H1 (cell line): Measurements from ENCODE around the gene PTPRT. TPM values are rescaled to one million over a fixed set of nuclear protein-coding genes. Genes with fewer than 3 reads are reported as not detected.

ENCODE experiments used
- CTCF ChIA-PET: fragments of 300-600 bp; sonication (Branson Sonifier 250); formaldehyde crosslinking; loops from one replicate; lab custom pipeline; 2021; ENCODE audit not compliant: partially characterized antibody; lab: Charles Lee
- POLR2A ChIA-PET: fragments of 300-600 bp; sonication (Branson Sonifier 250); formaldehyde crosslinking; loops from one replicate; lab custom pipeline; 2021; ENCODE audit warnings: inconsistent platforms; ENCODE audit not compliant: partially characterized antibody; lab: Charles Lee
- DNase-seq, 2 experiments: peaks; one replicate each; pipeline versions ENCODE4 v3.0.0 to v3.0.0-alpha.2; 2010 to 2022; ENCODE audit warnings: low spot score in 2 of 2, low read depth in 1 of 2, mixed read lengths in 1 of 2
- FAIRE-seq: peaks from 2 replicates; lab custom pipeline; 2011; peaks lifted over from hg19 to GRCh38; lab: Jason Lieb, UNC
- H2AFZ ChIP-seq: 2 replicates; pipeline ENCODE4 v1.8.1; 2012; ENCODE audit warnings: low read length, inconsistent platforms
- H2AK5ac ChIP-seq: 2 replicates; pipeline ENCODE4 v1.6.1; 2013; ENCODE audit warnings: low read depth, low read length
- H2BK120ac ChIP-seq: replicated peaks from 2 replicates; pipeline ENCODE3; 2013; ENCODE audit warnings: low read depth, low read length, inconsistent platforms
- H2BK12ac ChIP-seq: 2 replicates; pipeline ENCODE4 v1.6.1; 2013; ENCODE audit warnings: low read depth, low read length
- H2BK15ac ChIP-seq: 2 replicates; pipeline ENCODE4 v1.6.1; 2013; ENCODE audit warnings: low read length
- H2BK20ac ChIP-seq: 2 replicates; pipeline ENCODE4 v1.6.1; 2013; ENCODE audit warnings: low read length
- H2BK5ac ChIP-seq: 2 replicates; pipeline ENCODE4 v1.6.1; 2013; ENCODE audit warnings: low read depth, low read length
- H3K14ac ChIP-seq: 2 replicates; pipeline ENCODE4 v1.6.1; 2013; ENCODE audit warnings: inconsistent platforms; ENCODE audit not compliant: insufficient read length
- H3K18ac ChIP-seq: 2 replicates; pipeline ENCODE4 v1.6.1; 2013; ENCODE audit warnings: low read length; ENCODE audit errors: extremely low read depth
- H3K23ac ChIP-seq: 2 replicates; pipeline ENCODE4 v1.6.1; 2013; ENCODE audit warnings: inconsistent platforms; ENCODE audit not compliant: insufficient read length
- H3K23me2 ChIP-seq: 2 replicates; pipeline ENCODE4 v1.6.1; 2013; ENCODE audit warnings: low read depth, low read length
- H3K27ac ChIP-seq: 2 replicates; pipeline ENCODE4 v1.6.1; 2011; ENCODE audit warnings: low read depth, low read length, inconsistent platforms
- H3K27me3 ChIP-seq, 4 experiments: replicated peaks in 1 of 4; 1 replicate in 1 of 4; 2 replicates in 3 of 4; pipeline versions ENCODE4 v1.6.1 to v1.8.1; 2011 to 2013; ENCODE audit warnings: low read length in 3 of 4, mild to moderate bottlenecking in 3 of 4, inconsistent platforms in 2 of 4, mixed read lengths in 2 of 4, moderate library complexity in 1 of 4; ENCODE audit not compliant: control insufficient read depth in 3 of 4, insufficient read depth in 3 of 4; ENCODE audit errors: extremely low read depth in 1 of 4
- H3K36me3 ChIP-seq, 4 experiments: 2 replicates each; pipeline versions ENCODE4 v1.6.1 to v1.8.1; 2011 to 2013; ENCODE audit warnings: mild to moderate bottlenecking in 4 of 4, low read length in 3 of 4, moderate library complexity in 2 of 4, control low read depth in 1 of 4, inconsistent platforms in 1 of 4; ENCODE audit not compliant: insufficient read depth in 4 of 4, control insufficient read depth in 2 of 4
- H3K4ac ChIP-seq: replicated peaks from 2 replicates; pipeline ENCODE3; 2013; ENCODE audit warnings: low read length, low read depth, mixed read lengths, inconsistent platforms; ENCODE audit not compliant: insufficient read length
- H3K4me1 ChIP-seq, 4 experiments: replicated peaks in 1 of 4; 1 replicate in 1 of 4; 2 replicates in 3 of 4; pipeline versions ENCODE4 v1.6.1 to v1.8.1; 2011 to 2013; ENCODE audit warnings: low read length in 3 of 4, inconsistent platforms in 2 of 4, mixed read lengths in 1 of 4; ENCODE audit not compliant: insufficient read depth in 4 of 4, control insufficient read depth in 3 of 4
- H3K4me2 ChIP-seq, 2 experiments: 2 replicates each; pipeline versions ENCODE4 v1.6.1 to v1.8.1; 2011 to 2013; ENCODE audit warnings: low read depth in 2 of 2, low read length in 2 of 2, control low read depth in 1 of 2, inconsistent platforms in 1 of 2, mild to moderate bottlenecking in 1 of 2; ENCODE audit not compliant: insufficient read depth in 1 of 2
- H3K4me3 ChIP-seq, 4 experiments: fragments of 200-600, 300-600 bp in 1 of 4; sonication (generic), shearing (Covaris generic), sonication (Bioruptor Twin) in 1 of 4; 2 replicates each; pipeline versions ENCODE4 v1.5.1 to v1.8.1; 2011 to 2016; ENCODE audit warnings: low read length in 4 of 4, low read depth in 3 of 4, control low read depth in 2 of 4, inconsistent platforms in 2 of 4, mild to moderate bottlenecking in 2 of 4, mixed read lengths in 1 of 4, moderate library complexity in 1 of 4; ENCODE audit not compliant: insufficient read depth in 2 of 4; ENCODE audit errors: extremely low read depth in 1 of 4
- H3K56ac ChIP-seq: replicated peaks from 2 replicates; pipeline ENCODE3; 2013; ENCODE audit warnings: low read depth, mild to moderate bottlenecking, mixed read lengths, low read length, inconsistent platforms; ENCODE audit not compliant: insufficient read length
- H3K79me1 ChIP-seq: 2 replicates; pipeline ENCODE4 v1.6.1; 2013; ENCODE audit warnings: low read depth, low read length, control low read depth
- H3K79me2 ChIP-seq, 2 experiments: 2 replicates each; pipeline versions ENCODE4 v1.6.1 to v1.8.1; 2012 to 2013; ENCODE audit warnings: low read length in 2 of 2, mild to moderate bottlenecking in 2 of 2, inconsistent platforms in 1 of 2; ENCODE audit not compliant: insufficient read depth in 2 of 2, control insufficient read depth in 1 of 2
- H3K9ac ChIP-seq, 4 experiments: replicated peaks in 1 of 4; 1 replicate in 1 of 4; 2 replicates in 3 of 4; pipeline versions ENCODE4 v1.6.1 to v1.8.1; 2011 to 2013; ENCODE audit warnings: low read depth in 3 of 4, low read length in 3 of 4, control low read depth in 2 of 4, mild to moderate bottlenecking in 2 of 4, moderate library complexity in 2 of 4, inconsistent platforms in 1 of 4; ENCODE audit errors: extremely low read depth in 1 of 4
- H3K9me3 ChIP-seq, 2 experiments: 2 replicates each; pipeline versions ENCODE4 v1.6.1 to v1.8.1; 2012 to 2013; ENCODE audit warnings: mild to moderate bottlenecking in 2 of 2, moderate library complexity in 2 of 2, control low read depth in 1 of 2, inconsistent platforms in 1 of 2, low read depth in 1 of 2, low read length in 1 of 2, mixed read lengths in 1 of 2; ENCODE audit not compliant: insufficient read depth in 2 of 2
- H4K20me1 ChIP-seq, 2 experiments: replicated peaks in 1 of 2; 2 replicates each; pipeline versions ENCODE3 to v1.8.1; 2011 to 2013; ENCODE audit warnings: inconsistent platforms in 2 of 2, low read length in 2 of 2, mild to moderate bottlenecking in 1 of 2; ENCODE audit not compliant: insufficient read depth in 2 of 2, control insufficient read depth in 1 of 2
- H4K5ac ChIP-seq: 2 replicates; pipeline ENCODE4 v1.6.1; 2013; ENCODE audit warnings: low read length, low read depth, mixed read lengths, inconsistent platforms; ENCODE audit not compliant: insufficient read length
- H4K8ac ChIP-seq: 2 replicates; pipeline ENCODE4 v1.8.0; 2013; ENCODE audit warnings: mild to moderate bottlenecking, moderate library complexity, low read length, inconsistent platforms; ENCODE audit not compliant: insufficient read depth; ENCODE audit errors: extremely low read depth
- H4K91ac ChIP-seq: replicated peaks from 2 replicates; pipeline ENCODE3; 2013; ENCODE audit warnings: low read length, mixed read lengths, inconsistent platforms; ENCODE audit not compliant: insufficient read length
- CBX5 ChIP-seq: fragments of 300-800, 300-1000 bp; sonication (generic); IDR thresholded peaks from 2 replicates; pipeline ENCODE4 v1.7.1; 2016; ENCODE audit warnings: antibody characterized with exemption, low read length, low read depth
- CBX8 ChIP-seq: fragments of 300-800, 300-1000 bp; sonication (generic); IDR thresholded peaks from 2 replicates; pipeline ENCODE4 v1.7.1; 2016; ENCODE audit warnings: low read depth, low read length, borderline replicate concordance
- CHD2 ChIP-seq: IDR thresholded peaks from 2 replicates; pipeline ENCODE4 v1.6.1; 2012; ENCODE audit warnings: low read length, improper control_type of control experiment
- HDAC2 ChIP-seq, 2 experiments: fragments of 300-600 bp in 1 of 2; sonication (generic) in 1 of 2; IDR thresholded peaks; 2 replicates each; pipeline ENCODE4 v1.6.1; 2011 to 2012; ENCODE audit warnings: low read depth in 2 of 2, low read length in 2 of 2, mild to moderate bottlenecking in 2 of 2, moderate library complexity in 2 of 2, borderline replicate concordance in 1 of 2, inconsistent platforms in 1 of 2
- JUND ChIP-seq: IDR thresholded peaks from 2 replicates; pipeline ENCODE4 v1.6.1; 2011; ENCODE audit warnings: mild to moderate bottlenecking, improper control_type of control experiment, low read length
- KDM4A ChIP-seq: IDR thresholded peaks from one replicate; pipeline ENCODE4 v1.7.1; 2012; ENCODE audit warnings: low read depth, mild to moderate bottlenecking, moderate library complexity, low read length, inconsistent platforms; ENCODE audit not compliant: severe bottlenecking
- MAX ChIP-seq: IDR thresholded peaks from 2 replicates; pipeline ENCODE4 v1.6.1; 2012; ENCODE audit warnings: inconsistent platforms
- NANOG ChIP-seq: IDR thresholded peaks from 2 replicates; pipeline ENCODE4 v1.6.1; 2011; ENCODE audit warnings: low read length, low read depth, mild to moderate bottlenecking, inconsistent platforms; ENCODE audit not compliant: insufficient read depth, poor library complexity, severe bottlenecking
- NRF1 ChIP-seq: IDR thresholded peaks from 2 replicates; pipeline ENCODE4 v1.6.1; 2011; ENCODE audit warnings: mild to moderate bottlenecking, low read depth, low read length, improper control_type of control experiment
- POLR2A ChIP-seq, 2 experiments: IDR thresholded peaks; 1 replicate in 1 of 2; 2 replicates in 1 of 2; pipeline ENCODE4 v1.6.1; 2011; ENCODE audit warnings: low read depth in 2 of 2, low read length in 2 of 2, mild to moderate bottlenecking in 2 of 2; ENCODE audit errors: control extremely low read depth in 1 of 2
- SIRT6 ChIP-seq: IDR thresholded peaks from one replicate; pipeline ENCODE4 v1.7.1; 2012; ENCODE audit warnings: low read length, inconsistent platforms
- SRF ChIP-seq: IDR thresholded peaks from 2 replicates; pipeline ENCODE4 v1.6.1; 2011; ENCODE audit warnings: mild to moderate bottlenecking, low read depth, low read length, moderate library complexity
- USF2 ChIP-seq: IDR thresholded peaks from 2 replicates; pipeline ENCODE4 v1.6.1; 2011; ENCODE audit warnings: low read length, improper control_type of control experiment
- WGBS, 2 experiments: shearing (Covaris generic) in 1 of 2; methylation state at CpG; one replicate each; pipeline versions ENCODE4 v1.1.6 to v1.1.7; 2013 to 2015; ENCODE audit warnings: low lambda C conversion rate in 2 of 2, mixed read lengths in 2 of 2, inconsistent platforms in 1 of 2, low coverage in 1 of 2, missing lambda C conversion rate in 1 of 2; ENCODE audit not compliant: insufficient replicate concordance in 2 of 2, insufficient coverage in 1 of 2, insufficient read length in 1 of 2; ENCODE audit errors: extremely low coverage in 1 of 2, missing lambda C conversion rate in 1 of 2; 5-methylcytosine and 5-hydroxymethylcytosine counted together
- polyA plus RNA-seq, 7 experiments: library from polyadenylated mRNA; depleted of rRNA in 3 of 7; stranded (reverse) in 5 of 7; unstranded in 2 of 7; fragments of >200 nt in 5 of 7; fragments of 200-250 nt in 2 of 7; gene quantifications; 1 replicate in 5 of 7; 2 replicates in 1 of 7; 4 replicates in 1 of 7; pipeline versions ENCODE4 v1.2.1 to v1.2.3, GENCODE V29; 2011 to 2013; ENCODE audit warnings: missing spikeins in 2 of 7, mixed read lengths in 2 of 7
- total RNA-seq: library from RNA; stranded (reverse); fragmentation: NEBNext Ultra II Directional; extraction: Animal tissue kit (Norgen Biotek cat#: 25700); gene quantifications from 2 replicates; pipeline ENCODE4 v1.2.1, GENCODE V29; 2021

PTPRT gene
- total and polyA plus RNA-seq, 2 of the 8 experiments (the other 6 are each of a cell fraction or from before 2014, with no cell fraction given) = 0.33 to 1.8 TPM

- Histone ChIP-seq H2BK20ac (no peak overlapping the region), H4K5ac (no peak overlapping the region), H2BK120ac (no peak overlapping the region), H3K79me2 (no peaks in the 10 kb centered on the region), H3K14ac (no peak overlapping the region), H3K4me2 (no peak overlapping the region), H3K56ac (no peak overlapping the region), H3K27me3 (no peaks in the 10 kb centered on the region), H3K36me3 (no peaks in the 10 kb centered on the region), H3K9ac (no peak overlapping the region), H3K79me1 (no peaks in the 10 kb centered on the region), H3K18ac (no peak overlapping the region), H3K4ac (no peak overlapping the region), H3K27ac (no peak overlapping the region), H2BK15ac (no peak overlapping the region), H3K23ac (no peak overlapping the region), H4K91ac (no peak overlapping the region), H3K9me3 (no peaks in the 10 kb centered on the region), H3K4me1 (no peaks in the 10 kb centered on the region), H4K8ac (no peak overlapping the region), H3K23me2 (no peaks in the 10 kb centered on the region), H2BK5ac (no peak overlapping the region), H2BK12ac (no peak overlapping the region), H2AFZ (no peak overlapping the region), H3K4me3 (no peak overlapping the region), H2AK5ac (no peak overlapping the region), H4K20me1 (no peaks in the 10 kb centered on the region)
- DNase-seq (no peak), FAIRE-seq (no peak)
- ChIA-PET CTCF (no interaction called here), POLR2A (no interaction called here)
- 90% methylated on average over 1 of the region's 1 CpG; no CpG with 5 or more reads in 1 of the 2 experiments for WGBS, 2 experiments
- TF ChIP-seq SIRT6 = no peak
- no peak for TF ChIP-seq HDAC2 (IDR thresholded peaks at IDR 0.05; ENCODE audit: borderline replicate concordance in 1 of 2, low read depth in 2 of 2, low read length in 2 of 2)
- TF ChIP-seq MAX = no peak
- no peak for TF ChIP-seq JUND
- TF ChIP-seq SRF = no peak
- TF ChIP-seq POLR2A (IDR thresholded peaks at IDR 0.05; ENCODE audit: control extremely low read depth in 1 of 2, low read depth in 2 of 2, low read length in 2 of 2) = no peak
- TF ChIP-seq NANOG = no peak
- TF ChIP-seq KDM4A = no peak
- no peak for TF ChIP-seq NRF1
- TF ChIP-seq CBX8 = no peak
- TF ChIP-seq CHD2 = no peak
- TF ChIP-seq USF2 = no peak
- no peak for TF ChIP-seq CBX5
Measured at GRCh38 chr20:42628683-42629082, 561.0 kb downstream of the PTPRT start.
